ENCODE measurements around the gene KLK1.
"Not testable (repeated sequence)": the region's sequence is repeated elsewhere in the genome, so short reads cannot be mapped to it uniquely, and the experiment has no call there.

Gene KLK1

GRCh38 chr19:50817941-50818858, 5.4 kb downstream of the KLK1 start:
- H3K4me3 ChIP-seq (ENCODE audit: severe bottlenecking), result peak overlapping the region; percentile 34
- H3K27ac ChIP-seq (ENCODE audit: poor library complexity, severe bottlenecking), result no peak overlapping the region
- H3K27me3 ChIP-seq (ENCODE audit: insufficient read depth, poor library complexity, severe bottlenecking), result peaks cover 11% of the 10 kb centered on the region

GRCh38 chr19:50815439-50815838, 8.1 kb downstream of the KLK1 start:
- H3K36me3 ChIP-seq (ENCODE audit: low read depth), result no peaks in the 10 kb centered on the region
- TF ChIP-seq CTCF (IDR thresholded peaks at IDR 0.05; ENCODE audit: poor library complexity, severe bottlenecking), result no peak

More at GRCh38 chr19:50817941-50818858, 5.4 kb downstream of the KLK1 start:
- Histone ChIP-seq H3K4me1 (ENCODE audit: insufficient read depth, poor library complexity, severe bottlenecking) (no peaks in the 10 kb centered on the region), H3K9me3 (ENCODE audit: severe bottlenecking) (no peaks in the 10 kb centered on the region), H3K36me3 (ENCODE audit: low read depth) (no peaks in the 10 kb centered on the region)
- ATAC-seq (ENCODE audit: low read depth) (peak; percentile 73), DNase-seq (ENCODE audit: low spot score) (no peak)
- no peak for TF ChIP-seq CTCF (IDR thresholded peaks at IDR 0.05; ENCODE audit: poor library complexity, severe bottlenecking)

GRCh38 chr19:50814883-50815282, 8.7 kb downstream of the KLK1 start:
- H3K27me3 ChIP-seq (ENCODE audit: insufficient read depth, poor library complexity, severe bottlenecking), result peaks cover 6% of the 10 kb centered on the region

More at GRCh38 chr19:50815439-50815838, 8.1 kb downstream of the KLK1 start:
- Histone ChIP-seq H3K9me3 (ENCODE audit: severe bottlenecking) (no peaks in the 10 kb centered on the region), H3K27me3 (ENCODE audit: insufficient read depth, poor library complexity, severe bottlenecking) (peaks cover 8% of the 10 kb centered on the region), H3K4me1 (ENCODE audit: insufficient read depth, poor library complexity, severe bottlenecking) (no peaks in the 10 kb centered on the region), H3K4me3 (ENCODE audit: severe bottlenecking) (no peak overlapping the region), H3K27ac (ENCODE audit: poor library complexity, severe bottlenecking) (no peak overlapping the region)
- ATAC-seq (ENCODE audit: low read depth) (no peak), DNase-seq (ENCODE audit: low spot score) (no peak)

GRCh38 chr19:50812474-50812873, 11.1 kb downstream of the KLK1 start:
- H3K27me3 ChIP-seq (ENCODE audit: insufficient read depth, poor library complexity, severe bottlenecking), result no peaks in the 10 kb centered on the region
- H3K27ac ChIP-seq (ENCODE audit: poor library complexity, severe bottlenecking), result no peak overlapping the region
- DNase-seq (ENCODE audit: low spot score) (no peak), ATAC-seq (ENCODE audit: low read depth) (no peak)
- H3K4me1 ChIP-seq (ENCODE audit: insufficient read depth, poor library complexity, severe bottlenecking), result no peaks in the 10 kb centered on the region
- H3K36me3 ChIP-seq (ENCODE audit: low read depth), result no peaks in the 10 kb centered on the region
- no peaks in the 10 kb centered on the region for H3K9me3 ChIP-seq (ENCODE audit: severe bottlenecking)
- TF ChIP-seq CTCF (IDR thresholded peaks at IDR 0.05; ENCODE audit: poor library complexity, severe bottlenecking), result no peak
- no peak overlapping the region for H3K4me3 ChIP-seq (ENCODE audit: severe bottlenecking)

More at GRCh38 chr19:50814883-50815282, 8.7 kb downstream of the KLK1 start:
- no peak for ATAC-seq (ENCODE audit: low read depth)
- Histone ChIP-seq H3K9me3 (ENCODE audit: severe bottlenecking) (no peaks in the 10 kb centered on the region), H3K27ac (ENCODE audit: poor library complexity, severe bottlenecking) (no peak overlapping the region), H3K36me3 (ENCODE audit: low read depth) (no peaks in the 10 kb centered on the region), H3K4me3 (ENCODE audit: severe bottlenecking) (no peak overlapping the region), H3K4me1 (ENCODE audit: insufficient read depth, poor library complexity, severe bottlenecking) (no peaks in the 10 kb centered on the region)
- no peak for DNase-seq (ENCODE audit: low spot score)
- TF ChIP-seq CTCF (IDR thresholded peaks at IDR 0.05; ENCODE audit: poor library complexity, severe bottlenecking), result no peak

GRCh38 chr19:50811622-50812238, 11.9 kb downstream of the KLK1 start:
- not testable (repeated sequence) for H3K4me3 ChIP-seq (ENCODE audit: severe bottlenecking); ATAC-seq (ENCODE audit: low read depth)

More at GRCh38 chr19:50811622-50812238, 11.9 kb downstream of the KLK1 start:
- H3K27me3 ChIP-seq (ENCODE audit: insufficient read depth, poor library complexity, severe bottlenecking); H3K27ac ChIP-seq (ENCODE audit: poor library complexity, severe bottlenecking); DNase-seq (ENCODE audit: low spot score); H3K36me3 ChIP-seq (ENCODE audit: low read depth); H3K9me3 ChIP-seq (ENCODE audit: severe bottlenecking); H3K4me1 ChIP-seq (ENCODE audit: insufficient read depth, poor library complexity, severe bottlenecking): not testable (repeated sequence)

All from RWPE2 (cell line).